Loucy (cell line): ENCODE data around the gene VSIG10.

Experiments
- EZH2phosphoT487 ChIP-seq: fragments of 200-600 bp; IDR thresholded peaks from 2 replicates; pipeline ENCODE4 v1.6.1; 2018; ENCODE audit warnings: antibody characterized with exemption, mild to moderate bottlenecking, moderate library complexity, borderline replicate concordance
- TF ChIP-seq, protein P1 (sequence below): fragments of 200-600 bp; sonication (generic); conservative IDR thresholded peaks from 2 replicates; pipeline ENCODE4 v1.5.1; 2014; ENCODE audit warnings: mild to moderate bottlenecking, antibody characterized with exemption, low read length

DNA sequence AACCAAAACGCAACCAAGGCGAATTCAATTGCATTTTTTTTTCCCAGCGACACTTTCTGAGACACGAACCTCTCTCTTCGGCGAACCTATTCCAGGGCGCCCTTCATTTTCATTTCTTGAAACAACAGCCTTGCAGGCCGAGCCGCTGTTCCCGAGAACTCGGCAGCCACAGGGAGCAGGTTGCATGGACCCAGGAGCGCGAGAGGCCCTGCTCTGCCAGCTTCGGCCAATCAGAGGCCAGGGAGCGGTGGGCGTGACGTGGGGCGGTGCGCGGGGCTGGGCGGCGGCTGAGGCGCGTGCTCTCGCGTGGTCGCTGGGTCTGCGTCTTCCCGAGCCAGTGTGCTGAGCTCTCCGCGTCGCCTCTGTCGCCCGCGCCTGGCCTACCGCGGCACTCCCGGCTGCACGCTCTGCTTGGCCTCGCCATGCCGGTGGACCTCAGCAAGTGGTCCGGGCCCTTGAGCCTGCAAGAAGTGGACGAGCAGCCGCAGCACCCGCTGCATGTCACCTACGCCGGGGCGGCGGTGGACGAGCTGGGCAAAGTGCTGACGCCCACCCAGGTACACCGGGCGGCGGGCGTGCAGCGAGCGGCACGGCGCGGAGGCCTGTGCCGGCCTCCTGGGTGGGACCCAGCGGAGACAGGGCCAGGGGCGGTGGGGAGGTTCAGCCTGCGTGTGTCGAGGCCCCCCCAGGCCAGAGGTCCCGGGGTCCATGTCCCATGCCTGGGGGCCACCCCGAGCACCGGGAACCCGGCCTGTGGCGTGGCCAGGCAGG lies 32.2 kb upstream of the VSIG10 start, which contains the start of gene PEBP1:
- TF ChIP-seq, protein P1, sequence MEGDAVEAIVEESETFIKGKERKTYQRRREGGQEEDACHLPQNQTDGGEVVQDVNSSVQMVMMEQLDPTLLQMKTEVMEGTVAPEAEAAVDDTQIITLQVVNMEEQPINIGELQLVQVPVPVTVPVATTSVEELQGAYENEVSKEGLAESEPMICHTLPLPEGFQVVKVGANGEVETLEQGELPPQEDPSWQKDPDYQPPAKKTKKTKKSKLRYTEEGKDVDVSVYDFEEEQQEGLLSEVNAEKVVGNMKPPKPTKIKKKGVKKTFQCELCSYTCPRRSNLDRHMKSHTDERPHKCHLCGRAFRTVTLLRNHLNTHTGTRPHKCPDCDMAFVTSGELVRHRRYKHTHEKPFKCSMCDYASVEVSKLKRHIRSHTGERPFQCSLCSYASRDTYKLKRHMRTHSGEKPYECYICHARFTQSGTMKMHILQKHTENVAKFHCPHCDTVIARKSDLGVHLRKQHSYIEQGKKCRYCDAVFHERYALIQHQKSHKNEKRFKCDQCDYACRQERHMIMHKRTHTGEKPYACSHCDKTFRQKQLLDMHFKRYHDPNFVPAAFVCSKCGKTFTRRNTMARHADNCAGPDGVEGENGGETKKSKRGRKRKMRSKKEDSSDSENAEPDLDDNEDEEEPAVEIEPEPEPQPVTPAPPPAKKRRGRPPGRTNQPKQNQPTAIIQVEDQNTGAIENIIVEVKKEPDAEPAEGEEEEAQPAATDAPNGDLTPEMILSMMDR, result no peak
- no peak for TF ChIP-seq EZH2phosphoT487
